Fibroblast of the aortic adventitia (primary cell): ENCODE data around the gene SNX25. TPM values are rescaled to one million over a fixed set of nuclear protein-coding genes. Genes with fewer than 3 reads are reported as not detected.

Experiments
- DNase-seq: peaks from one replicate; pipeline ENCODE4 v3.0.0-alpha.2; 2010; ENCODE audit warnings: low read depth
- H3K4me3 ChIP-seq: 2 replicates; pipeline ENCODE4 v1.5.1; 2011; ENCODE audit warnings: low read depth, mild to moderate bottlenecking, control low read depth, low read length, moderate library complexity
- total RNA-seq: library from RNA; depleted of rRNA; stranded (reverse); fragments of >200 nt; gene quantifications from 2 replicates; pipeline ENCODE4 v1.2.3, GENCODE V29; 2012; ENCODE audit warnings: low replicate concordance
- TF ChIP-seq, protein P1 (sequence below): IDR thresholded peaks from 2 replicates; pipeline ENCODE4 v1.5.1; 2011; ENCODE audit warnings: mild to moderate bottlenecking, low read length, control low read depth, inconsistent platforms; ENCODE audit not compliant: insufficient read depth

Gene SNX25
- total RNA-seq, 1 donor: 27.5 TPM

DNA sequence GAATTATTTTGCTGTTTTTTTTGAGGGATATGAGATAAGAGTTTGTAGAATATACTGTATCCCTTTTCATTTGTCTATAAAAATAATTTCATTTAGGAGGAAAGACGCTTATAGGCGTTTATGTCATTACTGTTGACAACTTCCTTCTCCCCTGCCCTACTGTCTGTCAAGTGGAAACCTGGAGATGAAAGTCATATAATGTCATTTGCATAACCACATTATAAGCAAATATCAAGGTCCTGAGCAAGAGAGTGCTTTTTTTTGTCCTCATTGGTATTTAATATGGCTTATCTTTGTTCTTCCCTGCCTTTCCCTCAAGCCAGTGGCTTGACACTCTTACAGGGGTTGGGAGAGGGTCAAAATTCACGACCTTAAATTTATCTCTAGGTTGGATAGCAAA, 130.5 kb downstream of the SNX25 start:
- TF ChIP-seq, protein P1, sequence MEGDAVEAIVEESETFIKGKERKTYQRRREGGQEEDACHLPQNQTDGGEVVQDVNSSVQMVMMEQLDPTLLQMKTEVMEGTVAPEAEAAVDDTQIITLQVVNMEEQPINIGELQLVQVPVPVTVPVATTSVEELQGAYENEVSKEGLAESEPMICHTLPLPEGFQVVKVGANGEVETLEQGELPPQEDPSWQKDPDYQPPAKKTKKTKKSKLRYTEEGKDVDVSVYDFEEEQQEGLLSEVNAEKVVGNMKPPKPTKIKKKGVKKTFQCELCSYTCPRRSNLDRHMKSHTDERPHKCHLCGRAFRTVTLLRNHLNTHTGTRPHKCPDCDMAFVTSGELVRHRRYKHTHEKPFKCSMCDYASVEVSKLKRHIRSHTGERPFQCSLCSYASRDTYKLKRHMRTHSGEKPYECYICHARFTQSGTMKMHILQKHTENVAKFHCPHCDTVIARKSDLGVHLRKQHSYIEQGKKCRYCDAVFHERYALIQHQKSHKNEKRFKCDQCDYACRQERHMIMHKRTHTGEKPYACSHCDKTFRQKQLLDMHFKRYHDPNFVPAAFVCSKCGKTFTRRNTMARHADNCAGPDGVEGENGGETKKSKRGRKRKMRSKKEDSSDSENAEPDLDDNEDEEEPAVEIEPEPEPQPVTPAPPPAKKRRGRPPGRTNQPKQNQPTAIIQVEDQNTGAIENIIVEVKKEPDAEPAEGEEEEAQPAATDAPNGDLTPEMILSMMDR: no peak
- no peak for DNase-seq
- no peak overlapping the region for H3K4me3 ChIP-seq

DNA sequence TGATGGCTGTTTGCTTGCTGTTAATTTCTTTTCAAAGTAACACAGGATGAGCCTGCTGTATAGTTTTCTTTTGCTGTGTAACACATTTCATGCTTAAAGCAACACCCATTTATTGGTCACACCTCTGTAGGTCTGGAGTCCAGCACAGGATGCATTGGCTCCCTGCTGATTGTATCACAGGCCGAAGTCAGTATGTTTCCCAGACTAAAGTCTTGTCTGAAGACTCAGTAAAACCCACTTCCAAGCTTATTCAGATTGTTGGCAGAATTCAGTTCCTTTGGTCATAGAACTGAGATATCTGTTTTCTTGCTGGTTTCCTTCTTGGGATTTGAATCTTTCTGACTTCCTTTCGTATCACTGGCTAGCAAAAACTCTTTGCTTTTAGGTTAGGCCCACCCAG, 132.0 kb downstream of the SNX25 start:
- no peak for DNase-seq
- H3K4me3 ChIP-seq: no peak overlapping the region
- TF ChIP-seq, protein P1: no peak

DNA sequence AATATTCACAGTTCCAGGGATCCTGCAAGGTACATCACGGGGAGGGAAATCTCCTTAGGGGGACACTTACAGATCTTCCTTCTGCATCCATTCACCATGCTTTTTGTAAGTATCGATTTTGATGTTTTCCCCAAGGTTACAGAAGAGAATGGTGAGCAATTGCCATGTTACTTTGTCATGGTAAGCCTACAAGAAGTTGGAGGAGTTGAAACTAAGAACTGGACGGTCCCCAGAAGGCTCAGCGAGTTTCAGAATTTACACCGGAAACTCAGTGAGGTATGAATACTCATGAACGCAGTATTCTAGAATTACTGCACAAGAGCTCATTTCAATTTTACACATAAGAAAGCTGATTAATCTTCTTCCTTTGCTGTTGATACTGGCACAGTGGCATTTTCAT, 132.4 kb downstream of the SNX25 start:
- no peak for DNase-seq
- H3K4me3 ChIP-seq: no peak overlapping the region
- TF ChIP-seq, protein P1: no peak

DNA sequence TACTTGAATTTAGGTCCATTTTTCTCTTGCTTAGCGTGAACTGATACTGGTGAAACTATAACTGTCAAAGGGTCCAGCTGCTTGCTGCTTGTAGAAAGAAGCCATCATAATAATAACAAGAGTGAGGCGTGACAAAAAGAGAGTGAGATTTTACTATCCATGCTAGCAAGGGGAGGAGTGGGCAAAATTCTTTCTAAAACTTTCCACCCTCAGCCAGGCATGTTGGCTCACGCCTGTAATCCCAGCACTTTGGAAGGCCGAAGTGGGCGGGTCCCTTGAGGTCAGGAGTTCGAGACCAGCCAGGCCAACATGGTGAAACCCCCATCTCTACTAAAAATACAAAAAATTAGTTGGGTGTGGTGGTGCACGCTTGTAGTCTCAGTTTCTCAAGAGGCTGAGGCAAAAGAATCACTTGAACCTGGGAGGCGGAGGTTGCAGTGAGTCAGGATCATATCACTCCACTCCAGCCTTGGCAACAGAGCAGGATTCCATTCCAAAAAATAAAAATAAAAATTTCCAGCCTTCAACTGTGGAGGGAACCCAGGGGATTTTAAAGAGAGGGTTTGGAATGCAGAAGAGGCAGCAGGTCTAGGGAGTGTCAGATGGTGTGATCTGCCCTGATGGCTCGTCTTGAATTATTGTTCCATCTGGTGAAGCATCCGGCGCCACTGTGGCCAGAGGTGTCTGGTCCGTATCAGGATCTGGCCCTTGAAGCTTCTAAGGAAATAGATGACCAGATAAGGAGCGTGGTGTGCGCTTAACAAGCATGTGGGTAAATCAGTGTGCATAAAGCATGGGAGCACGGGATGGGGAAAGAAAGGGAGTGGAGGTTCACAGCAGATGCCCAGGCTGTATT, 134.6 kb downstream of the SNX25 start:
- H3K4me3 ChIP-seq: no peak overlapping the region
- TF ChIP-seq, protein P1: no peak
- peak; percentile 78 for DNase-seq

DNA sequence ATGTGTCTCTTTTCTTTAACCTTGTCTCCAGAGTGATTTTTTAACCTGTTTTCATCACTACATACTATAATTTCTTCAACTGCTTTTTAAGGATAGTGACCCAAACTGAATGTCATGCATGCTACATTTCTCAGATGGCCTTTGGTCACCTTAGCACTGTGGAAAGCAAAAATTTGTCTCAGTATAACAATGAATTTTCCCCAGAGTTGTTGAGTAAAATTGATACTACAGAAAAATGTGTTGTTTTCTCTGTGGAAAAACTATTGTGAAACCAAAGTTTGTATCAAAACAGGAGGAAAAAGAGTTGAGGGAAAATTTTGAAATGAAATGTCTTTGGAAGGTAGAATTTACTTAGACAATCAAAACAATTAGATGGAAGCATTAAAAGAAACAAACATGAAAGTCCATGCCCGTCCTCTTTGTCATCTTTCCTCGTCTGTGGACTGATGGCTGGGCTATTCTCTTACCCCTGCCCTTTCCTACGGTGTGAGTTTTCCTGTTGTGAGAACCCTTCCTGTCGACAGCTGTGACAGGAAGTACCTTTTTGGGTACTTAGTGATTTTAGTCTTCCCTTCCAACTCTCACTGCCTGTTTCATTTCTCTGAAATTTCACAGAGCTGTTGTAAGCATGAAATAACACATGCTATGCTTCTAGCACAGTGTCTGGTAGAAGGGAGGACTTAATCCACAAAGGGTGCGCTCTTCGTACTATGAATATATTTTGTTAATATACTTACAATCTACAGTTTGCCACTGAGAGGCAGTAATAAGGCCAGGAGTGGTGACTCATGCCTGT, 135.5 kb downstream of the SNX25 start:
- DNase-seq: no peak
- no peak overlapping the region for H3K4me3 ChIP-seq
- TF ChIP-seq, protein P1: no peak

DNA sequence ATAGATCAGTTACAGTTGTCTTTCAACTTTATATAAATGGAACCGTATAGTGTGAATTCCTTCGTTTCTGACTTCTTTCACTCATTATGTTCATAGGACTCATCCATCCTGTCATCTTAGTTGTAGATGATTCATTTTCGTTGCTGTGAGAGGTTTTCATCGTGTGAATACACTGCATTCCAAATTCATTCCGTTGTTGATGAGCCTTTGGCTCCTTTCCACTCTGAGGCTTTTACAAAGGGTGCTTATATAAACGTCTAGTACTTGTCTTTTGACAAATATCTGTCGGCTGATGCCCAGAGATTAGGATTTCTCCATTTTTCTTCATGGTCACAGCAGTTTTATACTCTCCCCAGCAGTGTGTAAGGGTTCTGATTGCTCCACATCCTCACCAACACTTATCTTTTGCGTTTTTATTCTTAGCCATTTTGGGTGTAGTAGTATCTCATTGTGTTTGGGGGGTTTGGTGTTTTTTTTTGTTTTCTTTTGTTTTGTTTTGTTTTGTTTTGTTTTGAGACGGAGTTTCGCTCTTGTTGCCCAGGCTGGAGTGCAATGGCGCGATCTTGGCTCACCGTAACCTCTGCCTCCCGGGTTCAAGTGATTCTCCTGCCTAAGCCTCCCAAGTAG, 137.7 kb downstream of the SNX25 start:
- TF ChIP-seq, protein P1: no peak
- no peak overlapping the region for H3K4me3 ChIP-seq
- no peak for DNase-seq
